Measurements from ENCODE around the gene PDSS2. TPM values are rescaled to one million over a fixed set of nuclear protein-coding genes. Genes with fewer than 3 reads are reported as not detected.
A peak's percentile ranks its signal among the peaks of the same experiment; 100 is the strongest.

Gene PDSS2
- total RNA-seq, 1 donor from 2014 or later: 7.9 TPM

DNA sequence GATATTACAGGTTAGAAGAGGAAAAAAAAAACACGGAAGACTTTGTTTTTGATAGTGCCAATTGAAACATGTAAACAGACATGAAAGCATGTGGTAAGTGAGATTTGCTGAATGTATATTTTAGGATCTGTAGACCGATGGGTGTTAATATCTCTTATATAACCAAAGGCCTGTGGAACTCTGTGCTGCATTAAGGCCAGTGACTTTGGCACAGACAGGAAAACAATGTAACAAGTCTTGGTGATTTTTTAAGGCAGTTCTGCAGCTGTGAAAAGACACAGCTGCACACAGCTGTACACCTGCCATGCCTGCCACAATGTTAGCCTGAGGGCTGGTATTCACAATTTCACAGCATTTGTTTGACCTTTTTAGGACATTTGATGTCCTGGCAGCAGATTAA, 36.6 kb upstream of the PDSS2 start:
- H3K4me3 Mint-ChIP-seq (ENCODE audit: unreplicated experiment): no peak overlapping the region

DNA sequence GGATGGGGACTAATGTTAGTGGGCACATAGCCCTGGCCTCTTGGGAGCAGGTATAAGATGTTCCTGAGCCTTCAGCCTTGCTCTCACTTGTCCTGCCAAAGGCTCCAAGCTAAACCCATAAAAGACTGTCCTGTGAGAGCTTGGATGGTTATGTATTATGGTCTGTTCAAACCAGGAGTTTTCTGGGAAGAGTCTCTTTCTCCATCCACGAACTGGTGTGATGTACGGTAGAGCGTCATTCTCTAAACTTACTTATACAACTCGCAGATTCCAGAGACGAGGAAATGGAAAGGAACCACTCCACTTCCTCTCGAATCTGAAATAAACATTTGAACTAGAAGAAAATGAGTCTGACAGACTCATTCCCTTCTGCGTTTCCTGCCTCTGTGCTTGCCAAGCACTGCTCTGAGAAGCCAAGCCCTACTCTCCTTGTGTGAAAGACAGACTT, 35.9 kb upstream of the PDSS2 start:
- no peak overlapping the region for H3K4me3 Mint-ChIP-seq (ENCODE audit: unreplicated experiment)
- peaks cover 2% of the 10 kb centered on the region for H3K27me3 Mint-ChIP-seq (ENCODE audit: unreplicated experiment)
- peaks cover 23% of the 10 kb centered on the region for H3K4me1 Mint-ChIP-seq (ENCODE audit: unreplicated experiment)
- H3K27ac Mint-ChIP-seq (ENCODE audit: unreplicated experiment): peak overlapping the region; percentile 12
- no peak for TF ChIP-seq CTCF (IDR thresholded peaks at IDR 0.05; ENCODE audit: unreplicated experiment)
- no peaks in the 10 kb centered on the region for H3K36me3 Mint-ChIP-seq (ENCODE audit: low read depth, unreplicated experiment)
- no peaks in the 10 kb centered on the region for H3K9me3 Mint-ChIP-seq (ENCODE audit: unreplicated experiment)
- no peak for DNase-seq (ENCODE audit: low spot score)

More for the DNA sequence above, 36.6 kb upstream of the PDSS2 start:
- H3K27me3 Mint-ChIP-seq (ENCODE audit: unreplicated experiment): peaks cover 2% of the 10 kb centered on the region
- no peak for DNase-seq (ENCODE audit: low spot score)
- TF ChIP-seq CTCF (IDR thresholded peaks at IDR 0.05; ENCODE audit: unreplicated experiment): no peak
- H3K27ac Mint-ChIP-seq (ENCODE audit: unreplicated experiment): no peak overlapping the region
- peaks cover 21% of the 10 kb centered on the region for H3K4me1 Mint-ChIP-seq (ENCODE audit: unreplicated experiment)
- no peaks in the 10 kb centered on the region for H3K9me3 Mint-ChIP-seq (ENCODE audit: unreplicated experiment)
- H3K36me3 Mint-ChIP-seq (ENCODE audit: low read depth, unreplicated experiment): no peaks in the 10 kb centered on the region

GRCh38 chr6:107493158-107494057, 34.0 kb upstream of the PDSS2 start:
- no peak for DNase-seq (ENCODE audit: low spot score)
- peaks cover 9% of the 10 kb centered on the region for H3K27me3 Mint-ChIP-seq (ENCODE audit: unreplicated experiment)
- no peaks in the 10 kb centered on the region for H3K9me3 Mint-ChIP-seq (ENCODE audit: unreplicated experiment)
- H3K27ac Mint-ChIP-seq (ENCODE audit: unreplicated experiment): no peak overlapping the region
- no peak overlapping the region for H3K4me3 Mint-ChIP-seq (ENCODE audit: unreplicated experiment)
- TF ChIP-seq CTCF (IDR thresholded peaks at IDR 0.05; ENCODE audit: unreplicated experiment): no peak
- peaks cover 25% of the 10 kb centered on the region for H3K4me1 Mint-ChIP-seq (ENCODE audit: unreplicated experiment)
- H3K36me3 Mint-ChIP-seq (ENCODE audit: low read depth, unreplicated experiment): peaks cover 4% of the 10 kb centered on the region

GRCh38 chr6:107491760-107492660, 32.6 kb upstream of the PDSS2 start:
- Mint-ChIP-seq H3K36me3 (ENCODE audit: low read depth, unreplicated experiment) (peaks cover 4% of the 10 kb centered on the region), H3K27ac (ENCODE audit: unreplicated experiment) (no peak overlapping the region), H3K27me3 (ENCODE audit: unreplicated experiment) (peaks cover 16% of the 10 kb centered on the region), H3K9me3 (ENCODE audit: unreplicated experiment) (no peaks in the 10 kb centered on the region), H3K4me1 (ENCODE audit: unreplicated experiment) (peaks cover 32% of the 10 kb centered on the region), H3K4me3 (ENCODE audit: unreplicated experiment) (peak overlapping the region; percentile 80)
- no peak for TF ChIP-seq CTCF (IDR thresholded peaks at IDR 0.05; ENCODE audit: unreplicated experiment)
- no peak for DNase-seq (ENCODE audit: low spot score)
